ENCODE data around the gene SMIM36. TPM values are rescaled to one million over a fixed set of nuclear protein-coding genes. Genes with fewer than 3 reads are reported as not detected.

Gene SMIM36
- total and polyA plus RNA-seq, 2 experiments from 2014 or later, result not detected

DNA sequence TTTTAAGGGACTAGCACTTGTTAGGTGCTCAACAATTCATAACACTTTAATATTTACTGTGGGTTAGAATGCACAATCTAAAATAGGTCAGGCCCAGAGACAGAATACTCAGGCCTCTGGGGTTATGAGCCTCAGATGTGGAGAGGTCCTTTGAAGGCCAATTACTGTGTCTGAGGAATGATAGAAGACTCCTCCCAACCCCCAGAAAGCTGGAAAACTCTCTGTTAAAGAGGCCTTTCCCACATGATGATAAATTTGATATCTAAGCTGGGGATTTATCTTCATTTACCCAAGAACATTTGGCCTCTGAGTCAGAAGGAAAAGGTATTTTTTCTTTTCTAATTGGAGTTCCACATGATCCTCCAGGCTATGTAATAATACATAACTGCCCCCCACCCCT is 48.5 kb downstream of the SMIM36 start:
- H3K79me2 ChIP-seq (replicated peaks; ENCODE audit: insufficient read depth), result no peaks in the 10 kb centered on the region
- TF ChIP-seq, protein P1, sequence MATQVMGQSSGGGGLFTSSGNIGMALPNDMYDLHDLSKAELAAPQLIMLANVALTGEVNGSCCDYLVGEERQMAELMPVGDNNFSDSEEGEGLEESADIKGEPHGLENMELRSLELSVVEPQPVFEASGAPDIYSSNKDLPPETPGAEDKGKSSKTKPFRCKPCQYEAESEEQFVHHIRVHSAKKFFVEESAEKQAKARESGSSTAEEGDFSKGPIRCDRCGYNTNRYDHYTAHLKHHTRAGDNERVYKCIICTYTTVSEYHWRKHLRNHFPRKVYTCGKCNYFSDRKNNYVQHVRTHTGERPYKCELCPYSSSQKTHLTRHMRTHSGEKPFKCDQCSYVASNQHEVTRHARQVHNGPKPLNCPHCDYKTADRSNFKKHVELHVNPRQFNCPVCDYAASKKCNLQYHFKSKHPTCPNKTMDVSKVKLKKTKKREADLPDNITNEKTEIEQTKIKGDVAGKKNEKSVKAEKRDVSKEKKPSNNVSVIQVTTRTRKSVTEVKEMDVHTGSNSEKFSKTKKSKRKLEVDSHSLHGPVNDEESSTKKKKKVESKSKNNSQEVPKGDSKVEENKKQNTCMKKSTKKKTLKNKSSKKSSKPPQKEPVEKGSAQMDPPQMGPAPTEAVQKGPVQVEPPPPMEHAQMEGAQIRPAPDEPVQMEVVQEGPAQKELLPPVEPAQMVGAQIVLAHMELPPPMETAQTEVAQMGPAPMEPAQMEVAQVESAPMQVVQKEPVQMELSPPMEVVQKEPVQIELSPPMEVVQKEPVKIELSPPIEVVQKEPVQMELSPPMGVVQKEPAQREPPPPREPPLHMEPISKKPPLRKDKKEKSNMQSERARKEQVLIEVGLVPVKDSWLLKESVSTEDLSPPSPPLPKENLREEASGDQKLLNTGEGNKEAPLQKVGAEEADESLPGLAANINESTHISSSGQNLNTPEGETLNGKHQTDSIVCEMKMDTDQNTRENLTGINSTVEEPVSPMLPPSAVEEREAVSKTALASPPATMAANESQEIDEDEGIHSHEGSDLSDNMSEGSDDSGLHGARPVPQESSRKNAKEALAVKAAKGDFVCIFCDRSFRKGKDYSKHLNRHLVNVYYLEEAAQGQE (IDR thresholded peaks at IDR 0.05; ENCODE audit: unreplicated experiment), result no peak
- TF ChIP-seq, protein P2, sequence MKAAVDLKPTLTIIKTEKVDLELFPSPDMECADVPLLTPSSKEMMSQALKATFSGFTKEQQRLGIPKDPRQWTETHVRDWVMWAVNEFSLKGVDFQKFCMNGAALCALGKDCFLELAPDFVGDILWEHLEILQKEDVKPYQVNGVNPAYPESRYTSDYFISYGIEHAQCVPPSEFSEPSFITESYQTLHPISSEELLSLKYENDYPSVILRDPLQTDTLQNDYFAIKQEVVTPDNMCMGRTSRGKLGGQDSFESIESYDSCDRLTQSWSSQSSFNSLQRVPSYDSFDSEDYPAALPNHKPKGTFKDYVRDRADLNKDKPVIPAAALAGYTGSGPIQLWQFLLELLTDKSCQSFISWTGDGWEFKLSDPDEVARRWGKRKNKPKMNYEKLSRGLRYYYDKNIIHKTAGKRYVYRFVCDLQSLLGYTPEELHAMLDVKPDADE (IDR thresholded peaks at IDR 0.05), result no peak
- TF ChIP-seq NANOG (IDR thresholded peaks at IDR 0.05; ENCODE audit: borderline replicate concordance), result no peak
- no peak for TF ChIP-seq ZNF331 (CRISPR knock-in tag; IDR thresholded peaks at IDR 0.05; ENCODE audit: low read depth)
- no peak for TF ChIP-seq POLR2AphosphoS5 (IDR thresholded peaks at IDR 0.05; ENCODE audit: low read depth)
- no peak for TF ChIP-seq EZH2phosphoT487 (IDR thresholded peaks at IDR 0.05; ENCODE audit: unreplicated experiment)
- no peak for TF ChIP-seq EZH2 (IDR thresholded peaks at IDR 0.05; ENCODE audit: low read depth, unreplicated experiment)
- no peak for TF ChIP-seq CREB1 (CRISPR knock-in tag; IDR thresholded peaks at IDR 0.05; ENCODE audit: low read depth)
- H3K9me2 ChIP-seq (ENCODE audit: insufficient read depth), result peaks cover 16% of the 10 kb centered on the region
- Mint-ChIP-seq H3K27me3 (ENCODE audit: insufficient read depth, low read depth, poor library complexity) (peaks cover 5% of the 10 kb centered on the region), H3K27ac (no peak overlapping the region), H3K4me3 (no peak overlapping the region), H3K4me1 (peaks cover 28% of the 10 kb centered on the region), H3K36me3 (ENCODE audit: low read depth) (no peaks in the 10 kb centered on the region), H3K9me3 (no peaks in the 10 kb centered on the region)
- H3K27ac ChIP-seq (ENCODE audit: low read depth), result no peak overlapping the region
- no peaks in the 10 kb centered on the region for H3K27me3 ChIP-seq (ENCODE audit: insufficient read depth)
- H3K4me1 ChIP-seq (ENCODE audit: insufficient read depth), result peaks cover 6% of the 10 kb centered on the region; the same call in 1 of the 2 replicates
- H3K36me3 ChIP-seq (ENCODE audit: insufficient read depth), result no peaks in the 10 kb centered on the region
- ATAC-seq, result no peak
- DNase-seq (ENCODE audit: low spot score), result no peak
- no peak overlapping the region for H3K4me3 ChIP-seq
- H4K20me1 ChIP-seq (replicated peaks; ENCODE audit: insufficient read depth), result no peaks in the 10 kb centered on the region
- H2AFZ ChIP-seq, result no peak overlapping the region
- no peaks in the 10 kb centered on the region for H3F3A ChIP-seq (replicated peaks; ENCODE audit: low read depth)
- H3K4me2 ChIP-seq, result no peak overlapping the region

DNA sequence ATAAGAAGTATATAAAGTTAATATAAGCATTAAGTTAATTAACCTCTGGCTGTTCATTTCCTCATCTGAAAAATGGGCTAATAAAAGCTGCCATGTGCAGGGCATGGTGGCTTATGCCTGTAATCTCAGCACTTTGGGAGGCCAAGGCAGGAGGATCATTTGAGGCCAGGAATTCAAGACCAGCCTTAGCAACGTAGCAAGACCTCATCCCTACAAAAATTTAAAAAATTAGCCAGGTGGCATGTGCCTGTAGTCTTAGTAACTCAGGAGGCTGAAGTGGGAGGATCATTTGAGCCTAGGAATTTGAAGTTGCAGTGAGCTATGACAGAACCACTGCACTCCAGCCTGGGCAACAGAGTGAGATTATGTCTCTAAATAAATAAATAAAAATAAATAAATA is 49.0 kb downstream of the SMIM36 start:
- H3K27ac Mint-ChIP-seq, result no peak overlapping the region
- no peaks in the 10 kb centered on the region for H3K27me3 ChIP-seq (ENCODE audit: insufficient read depth)
- H2AFZ ChIP-seq, result no peak overlapping the region
- H3F3A ChIP-seq (replicated peaks; ENCODE audit: low read depth), result no peaks in the 10 kb centered on the region
- TF ChIP-seq, protein P1 (IDR thresholded peaks at IDR 0.05; ENCODE audit: unreplicated experiment), result no peak
- no peak for TF ChIP-seq NANOG (IDR thresholded peaks at IDR 0.05; ENCODE audit: borderline replicate concordance)
- no peak for TF ChIP-seq CREB1 (CRISPR knock-in tag; IDR thresholded peaks at IDR 0.05; ENCODE audit: low read depth)
- TF ChIP-seq STAT1 (IDR thresholded peaks at IDR 0.05; ENCODE audit: unreplicated experiment), result no peak
- no peak for TF ChIP-seq EZH2phosphoT487 (IDR thresholded peaks at IDR 0.05; ENCODE audit: unreplicated experiment)
- no peak for TF ChIP-seq EZH2 (IDR thresholded peaks at IDR 0.05; ENCODE audit: low read depth, unreplicated experiment)
- peaks cover 16% of the 10 kb centered on the region for H3K9me2 ChIP-seq (ENCODE audit: insufficient read depth)
- H4K20me1 ChIP-seq (replicated peaks; ENCODE audit: insufficient read depth), result no peaks in the 10 kb centered on the region
- H3K27ac ChIP-seq (ENCODE audit: low read depth), result no peak overlapping the region
- DNase-seq (ENCODE audit: low spot score) (no peak), ATAC-seq (no peak)
- no peak overlapping the region for H3K4me3 Mint-ChIP-seq
- H3K79me2 ChIP-seq (replicated peaks; ENCODE audit: insufficient read depth), result no peaks in the 10 kb centered on the region
- no peaks in the 10 kb centered on the region for H3K36me3 Mint-ChIP-seq (ENCODE audit: low read depth)
- peaks cover 2% of the 10 kb centered on the region for H3K27me3 Mint-ChIP-seq (ENCODE audit: insufficient read depth, low read depth, poor library complexity)
- no peaks in the 10 kb centered on the region for H3K36me3 ChIP-seq (ENCODE audit: insufficient read depth)
- H3K9me3 Mint-ChIP-seq, result no peaks in the 10 kb centered on the region
- no peak overlapping the region for H3K4me2 ChIP-seq
- no peak overlapping the region for H3K4me3 ChIP-seq
- peaks cover 26% of the 10 kb centered on the region for H3K4me1 Mint-ChIP-seq
- peaks cover 6% of the 10 kb centered on the region; the same call in 1 of the 2 replicates for H3K4me1 ChIP-seq (ENCODE audit: insufficient read depth)
